ENCODE results near the gene PDZRN3.

Gene PDZRN3

GRCh38 chr3:73552700-73553099, 72.0 kb downstream of the PDZRN3 start:
- DNase-seq: no peak

GRCh38 chr3:73550032-73550431, 74.7 kb downstream of the PDZRN3 start:
- DNase-seq: no peak

- DNase-seq: no peak
Measured at GRCh38 chr3:73549051-73549600, 75.6 kb downstream of the PDZRN3 start.

GRCh38 chr3:73548436-73548835, 76.3 kb downstream of the PDZRN3 start:
- DNase-seq: no peak

GRCh38 chr3:73547427-73548248, 77.1 kb downstream of the PDZRN3 start:
- DNase-seq: no peak

GRCh38 chr3:73546961-73547360, 77.8 kb downstream of the PDZRN3 start:
- no peak for DNase-seq

GRCh38 chr3:73543412-73543811, 81.3 kb downstream of the PDZRN3 start:
- no peak for DNase-seq

- DNase-seq: no peak
Measured at GRCh38 chr3:73542136-73542535, 82.6 kb downstream of the PDZRN3 start.

GRCh38 chr3:73540969-73541740, 83.6 kb downstream of the PDZRN3 start:
- no peak for DNase-seq

- DNase-seq: no peak
Measured at GRCh38 chr3:73538486-73538885, 86.3 kb downstream of the PDZRN3 start.

- no peak for DNase-seq
Measured at GRCh38 chr3:73536952-73537351, 87.8 kb downstream of the PDZRN3 start.

GRCh38 chr3:73536336-73536895, 88.3 kb downstream of the PDZRN3 start:
- DNase-seq: no peak

- no peak for DNase-seq
Measured at GRCh38 chr3:73535931-73536330, 88.8 kb downstream of the PDZRN3 start.

- no peak for DNase-seq
Measured at GRCh38 chr3:73535137-73535536, 89.6 kb downstream of the PDZRN3 start.

- DNase-seq: no peak
Measured at GRCh38 chr3:73530022-73530396, 94.7 kb downstream of the PDZRN3 start.

- no peak for DNase-seq
Measured at GRCh38 chr3:73529308-73530021, 95.3 kb downstream of the PDZRN3 start.

GRCh38 chr3:73525591-73525990, 99.2 kb downstream of the PDZRN3 start:
- DNase-seq: no peak

GRCh38 chr3:73523661-73524060, 101.1 kb downstream of the PDZRN3 start:
- no peak for DNase-seq

GRCh38 chr3:73521734-73522336, 102.9 kb downstream of the PDZRN3 start:
- DNase-seq: no peak

- DNase-seq: no peak
Measured at GRCh38 chr3:73520931-73521461, 103.7 kb downstream of the PDZRN3 start.

- DNase-seq: no peak
Measured at GRCh38 chr3:73516631-73517030, 108.1 kb downstream of the PDZRN3 start.

- no peak for DNase-seq
Measured at GRCh38 chr3:73513260-73513659, 111.5 kb downstream of the PDZRN3 start.
